ENCODE data around the gene TSHR. TPM values are rescaled to one million over a fixed set of nuclear protein-coding genes. Genes with fewer than 3 reads are reported as not detected.
A peak's percentile ranks its signal among the peaks of the same experiment; 100 is the strongest.
"Not testable (repeated sequence)": the region's sequence is repeated elsewhere in the genome, so short reads cannot be mapped to it uniquely, and the experiment has no call there.

The TSHR gene
- total RNA-seq, 3 donors from 2014 or later, result 0.24 to 0.47 TPM; not detected in 1

DNA sequence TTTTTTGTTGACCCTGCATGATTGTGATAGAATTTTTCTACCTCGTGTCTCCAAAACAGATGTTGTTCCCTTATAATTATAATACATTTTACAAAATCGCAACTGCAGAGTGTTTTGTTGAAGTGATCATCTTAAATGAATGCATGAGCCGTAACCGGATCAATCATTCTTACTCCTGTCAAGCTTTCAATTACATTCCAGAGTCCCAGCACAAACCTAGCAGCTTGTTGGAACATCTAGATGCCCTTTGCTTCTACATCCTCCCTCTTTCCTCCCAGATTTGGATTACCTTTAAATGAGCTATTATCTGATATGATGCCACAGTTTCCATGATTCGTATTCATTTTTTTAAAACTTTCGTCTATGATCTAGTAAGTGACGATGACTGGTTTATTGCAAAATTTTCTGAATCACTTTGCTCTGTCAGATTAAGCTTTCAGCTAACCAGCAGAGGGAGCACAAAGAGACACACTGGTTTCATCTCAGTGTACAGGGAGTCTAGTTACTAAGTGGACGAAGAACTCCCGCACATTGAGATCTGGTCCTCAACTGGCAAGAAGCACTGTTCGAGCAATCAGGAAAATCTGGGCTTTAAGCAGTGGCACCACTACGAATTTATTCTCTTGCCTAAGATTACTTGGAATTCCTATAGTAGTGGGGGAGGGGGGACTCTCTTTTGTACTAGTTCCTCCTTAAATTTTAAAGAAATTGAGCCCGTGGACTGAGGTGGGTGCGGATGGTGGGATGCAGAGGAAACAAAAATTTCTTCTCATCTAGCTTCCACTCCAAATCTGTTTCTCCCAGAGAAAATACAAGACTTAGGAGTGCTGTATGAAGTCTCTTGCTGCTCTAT lies 40.9 kb downstream of the TSHR start:
- ATAC-seq, result peak; percentile 95 to 96
- Mint-ChIP-seq H3K4me3 (no peak overlapping the region), H3K36me3 (ENCODE audit: insufficient read depth) (no peaks in the 10 kb centered on the region), H3K4me1 (ENCODE audit: low read depth) (peaks cover 5% of the 10 kb centered on the region), H3K9me3 (no peaks in the 10 kb centered on the region), H3K27me3 (ENCODE audit: low read depth) (peaks cover 28% of the 10 kb centered on the region)
- DNase-seq, result no peak

DNA sequence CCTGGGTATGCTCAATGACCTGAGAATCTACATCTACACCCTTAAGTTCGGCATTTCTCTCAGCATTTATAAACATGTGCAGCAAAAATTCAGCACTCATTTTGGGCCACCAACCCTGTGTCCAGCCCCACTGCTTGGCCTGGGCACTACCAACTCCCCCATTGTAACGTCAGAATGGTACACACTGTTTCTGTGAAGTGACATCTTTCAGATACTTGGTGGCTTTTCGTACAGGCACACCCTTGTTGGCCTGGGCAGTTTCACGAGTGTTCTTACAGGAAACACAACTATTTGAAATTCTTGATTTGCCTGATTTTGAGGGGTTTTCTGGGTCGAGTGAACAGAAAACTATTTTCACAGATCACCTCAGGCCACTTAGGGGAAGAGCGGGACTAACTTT lies 46.0 kb downstream of the TSHR start:
- Mint-ChIP-seq H3K27me3 (ENCODE audit: low read depth) (peaks cover 20% of the 10 kb centered on the region), H3K36me3 (ENCODE audit: insufficient read depth) (no peaks in the 10 kb centered on the region), H3K4me3 (no peak overlapping the region), H3K9me3 (no peaks in the 10 kb centered on the region), H3K4me1 (ENCODE audit: low read depth) (peaks cover 1% of the 10 kb centered on the region)
- DNase-seq, result no peak
- ATAC-seq, result no peak

DNA sequence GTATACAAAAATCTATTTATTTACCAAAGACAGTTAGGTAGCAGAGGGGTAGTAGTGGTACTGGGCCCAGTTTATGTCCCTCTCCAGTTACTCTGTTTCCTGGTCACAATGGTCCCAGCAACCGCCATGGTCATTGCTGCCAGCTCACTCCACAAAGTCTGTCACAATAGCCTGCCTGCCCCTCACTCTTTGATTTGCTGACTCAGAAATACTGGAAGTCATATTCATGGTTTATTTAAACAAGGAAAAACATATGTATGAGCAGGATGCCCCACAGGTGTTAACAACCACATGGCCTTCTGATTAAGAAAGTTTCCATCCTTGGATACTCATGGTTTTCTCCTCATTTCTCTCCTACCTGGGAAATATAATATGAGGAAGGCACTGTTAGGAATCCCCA lies 49.2 kb downstream of the TSHR start:
- H3K27me3 Mint-ChIP-seq (ENCODE audit: low read depth), result peaks cover 8% of the 10 kb centered on the region
- ATAC-seq, result no peak
- no peaks in the 10 kb centered on the region for H3K4me1 Mint-ChIP-seq (ENCODE audit: low read depth)
- no peak overlapping the region for H3K4me3 Mint-ChIP-seq
- H3K9me3 Mint-ChIP-seq, result no peaks in the 10 kb centered on the region
- no peaks in the 10 kb centered on the region for H3K36me3 Mint-ChIP-seq (ENCODE audit: insufficient read depth)
- DNase-seq, result no peak

DNA sequence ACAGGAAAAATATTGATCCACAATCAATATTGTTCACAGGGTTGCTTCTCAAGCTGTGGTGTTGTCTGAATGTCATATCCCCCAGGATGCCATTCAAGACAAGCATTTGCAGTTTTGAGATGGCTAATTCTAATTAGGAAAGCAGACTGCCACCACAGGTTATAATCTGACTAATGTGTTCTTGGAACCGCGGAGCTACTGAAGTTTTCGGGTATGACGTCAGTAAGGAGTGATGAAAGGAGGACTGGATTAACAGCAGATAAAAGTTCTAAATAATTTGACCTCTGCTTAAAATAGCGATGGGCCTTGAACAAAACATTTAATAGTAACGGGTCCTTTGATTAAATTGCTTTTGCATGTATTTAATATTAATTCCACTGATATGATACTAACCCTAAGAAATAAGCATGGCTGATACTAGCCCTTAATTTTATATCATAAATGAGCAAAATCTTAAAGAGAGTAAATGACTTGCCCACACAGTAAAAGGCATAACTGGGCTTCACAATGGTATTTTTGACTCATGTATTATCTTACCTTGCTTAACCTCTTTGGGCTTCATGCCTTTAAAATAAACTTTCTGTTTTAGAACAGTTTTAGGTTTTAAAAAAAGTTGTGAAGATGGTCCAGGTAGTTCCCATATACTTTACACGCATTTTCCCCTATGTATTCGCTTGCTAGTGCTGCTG lies 50.3 kb downstream of the TSHR start:
- no peak for DNase-seq
- H3K4me1 Mint-ChIP-seq (ENCODE audit: low read depth), result no peaks in the 10 kb centered on the region
- no peaks in the 10 kb centered on the region for H3K36me3 Mint-ChIP-seq (ENCODE audit: insufficient read depth)
- no peak overlapping the region for H3K4me3 Mint-ChIP-seq
- H3K9me3 Mint-ChIP-seq, result no peaks in the 10 kb centered on the region
- peaks cover 6% of the 10 kb centered on the region for H3K27me3 Mint-ChIP-seq (ENCODE audit: low read depth)
- ATAC-seq, result no peak

DNA sequence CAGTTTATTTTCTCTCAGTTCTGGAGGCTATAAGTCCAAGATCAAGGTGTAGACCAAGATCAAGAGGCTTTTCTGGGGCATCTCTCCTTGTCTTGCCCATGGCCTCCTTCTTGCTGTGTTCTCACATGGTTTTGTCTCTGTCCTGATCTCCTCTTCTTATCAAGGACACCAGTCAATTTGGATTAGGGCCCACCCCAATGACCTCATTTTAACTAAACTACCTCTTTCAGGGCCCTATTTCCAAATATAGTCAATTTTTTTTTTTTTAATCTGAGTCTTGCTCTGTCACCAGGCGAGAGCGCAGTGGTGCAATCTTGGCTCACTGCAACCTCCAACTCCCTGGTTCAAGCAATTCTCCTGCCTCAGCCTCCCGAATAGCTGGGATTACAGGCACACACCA lies 50.8 kb downstream of the TSHR start:
- Mint-ChIP-seq H3K4me3 (no peak overlapping the region), H3K27me3 (ENCODE audit: low read depth) (peaks cover 4% of the 10 kb centered on the region), H3K9me3 (no peaks in the 10 kb centered on the region), H3K4me1 (ENCODE audit: low read depth) (no peaks in the 10 kb centered on the region), H3K36me3 (ENCODE audit: insufficient read depth) (no peaks in the 10 kb centered on the region)
- no peak for DNase-seq
- ATAC-seq, result no peak

DNA sequence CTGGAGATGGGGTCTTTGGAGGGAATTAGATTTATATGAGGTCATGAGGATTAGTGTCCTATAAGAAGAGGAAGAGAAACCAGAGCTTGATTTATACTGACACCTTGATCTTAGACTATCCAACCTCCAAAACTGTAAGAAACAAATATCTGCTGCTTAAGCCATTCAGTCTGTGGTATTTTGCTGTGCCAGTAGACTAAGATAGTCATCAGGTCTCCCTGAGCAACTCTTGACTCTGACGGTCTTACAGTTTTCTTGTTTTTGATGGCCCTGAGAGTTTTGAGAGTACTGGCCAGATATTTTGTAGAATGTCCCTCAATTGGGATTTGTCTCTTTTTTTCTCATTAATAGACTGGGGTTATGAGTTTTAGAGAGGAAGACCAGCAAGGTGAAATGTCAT lies 51.7 kb downstream of the TSHR start:
- Mint-ChIP-seq H3K36me3 (ENCODE audit: insufficient read depth) (no peaks in the 10 kb centered on the region), H3K27me3 (ENCODE audit: low read depth) (peaks cover 4% of the 10 kb centered on the region), H3K4me1 (ENCODE audit: low read depth) (no peaks in the 10 kb centered on the region), H3K9me3 (no peaks in the 10 kb centered on the region), H3K4me3 (no peak overlapping the region)
- DNase-seq (no peak), ATAC-seq (no peak)

DNA sequence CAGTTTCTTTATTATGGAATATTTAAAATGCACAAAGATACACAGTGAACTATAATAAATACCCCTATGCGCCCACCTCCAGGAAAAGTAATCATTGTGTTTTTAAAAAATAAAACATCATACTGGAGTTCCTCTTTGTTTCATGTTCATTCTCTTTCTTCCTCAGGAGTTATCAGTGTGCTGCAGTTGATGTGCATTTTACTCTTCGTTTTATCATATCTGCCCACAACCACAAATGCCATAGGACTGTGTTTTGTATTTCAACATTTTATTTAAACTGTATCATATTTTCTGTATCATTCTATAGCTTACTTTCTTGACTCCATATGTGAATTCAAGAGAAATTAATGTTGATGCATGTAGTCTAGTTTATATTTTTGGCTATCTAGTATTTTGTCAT lies 53.9 kb downstream of the TSHR start:
- DNase-seq (no peak), ATAC-seq (no peak)
- Mint-ChIP-seq H3K9me3 (no peaks in the 10 kb centered on the region), H3K4me3 (no peak overlapping the region), H3K4me1 (ENCODE audit: low read depth) (no peaks in the 10 kb centered on the region), H3K27me3 (ENCODE audit: low read depth) (peaks cover 3% of the 10 kb centered on the region), H3K36me3 (ENCODE audit: insufficient read depth) (no peaks in the 10 kb centered on the region)

DNA sequence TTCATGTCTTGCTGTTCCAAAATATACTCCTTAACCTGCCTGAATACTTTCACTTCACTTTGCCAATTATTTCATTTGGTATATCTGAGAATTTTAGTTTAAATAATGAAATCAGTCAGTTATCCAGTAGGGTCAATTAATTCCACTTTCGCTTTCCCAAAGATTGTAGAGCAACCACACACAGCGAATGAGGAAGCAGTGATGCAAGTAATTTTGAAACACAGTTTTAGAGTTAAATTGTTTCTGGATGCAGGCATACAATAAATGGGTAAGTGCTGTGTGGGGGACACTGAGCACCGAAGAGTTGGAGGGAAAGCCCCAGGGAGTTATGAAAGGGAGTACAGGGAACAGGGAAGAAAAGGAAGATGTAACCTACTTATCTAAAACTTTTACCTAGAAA lies 62.8 kb downstream of the TSHR start:
- Mint-ChIP-seq H3K27me3 (ENCODE audit: low read depth) (peaks cover 21% of the 10 kb centered on the region), H3K4me1 (ENCODE audit: low read depth) (no peaks in the 10 kb centered on the region), H3K36me3 (ENCODE audit: insufficient read depth) (no peaks in the 10 kb centered on the region), H3K9me3 (no peaks in the 10 kb centered on the region), H3K4me3 (no peak overlapping the region)
- DNase-seq (no peak), ATAC-seq (no peak)

DNA sequence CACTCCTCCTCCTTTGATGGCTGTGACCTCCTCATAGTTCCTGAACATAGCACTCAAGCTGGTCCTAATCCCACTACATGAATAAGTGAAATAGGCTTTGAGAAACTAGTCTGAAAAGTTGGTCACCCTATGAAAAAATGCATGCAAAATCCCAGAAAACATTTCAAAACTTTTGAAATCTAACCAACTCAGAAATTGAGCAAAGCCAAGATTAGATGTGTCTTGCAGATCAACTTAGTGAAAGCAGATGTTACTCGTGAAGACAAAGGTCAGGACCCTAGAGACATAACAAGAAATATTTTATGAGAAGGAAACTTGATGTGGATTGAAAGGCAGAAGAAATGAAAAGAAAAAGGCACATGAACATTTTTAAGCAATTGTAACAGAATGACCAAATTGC lies 63.3 kb downstream of the TSHR start:
- no peaks in the 10 kb centered on the region for H3K9me3 Mint-ChIP-seq
- ATAC-seq (no peak), DNase-seq (no peak)
- H3K4me3 Mint-ChIP-seq, result no peak overlapping the region
- peaks cover 21% of the 10 kb centered on the region for H3K27me3 Mint-ChIP-seq (ENCODE audit: low read depth)
- H3K4me1 Mint-ChIP-seq (ENCODE audit: low read depth), result no peaks in the 10 kb centered on the region
- H3K36me3 Mint-ChIP-seq (ENCODE audit: insufficient read depth), result no peaks in the 10 kb centered on the region

DNA sequence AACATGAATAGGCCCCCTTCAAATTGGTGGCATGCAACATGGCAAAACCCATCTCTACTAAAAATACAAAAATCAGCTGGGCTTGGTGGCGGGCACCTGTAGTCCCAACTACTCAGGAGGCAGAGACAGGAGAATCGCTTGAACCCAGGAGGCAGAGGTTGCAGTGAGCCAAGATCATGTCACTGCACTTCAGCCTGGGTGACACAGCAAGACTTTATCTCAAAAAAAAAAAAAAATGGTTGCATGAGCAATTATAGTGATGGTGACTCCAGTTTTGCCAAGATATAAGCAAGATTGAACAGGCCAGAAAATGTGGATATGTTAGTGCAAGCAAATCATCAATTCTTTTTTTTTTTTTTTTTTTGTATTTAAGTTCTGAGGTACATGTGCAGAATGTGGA lies 63.7 kb downstream of the TSHR start:
- H3K4me1 Mint-ChIP-seq (ENCODE audit: low read depth); ATAC-seq; DNase-seq; H3K9me3 Mint-ChIP-seq; H3K36me3 Mint-ChIP-seq (ENCODE audit: insufficient read depth); H3K4me3 Mint-ChIP-seq: not testable (repeated sequence)
- peaks cover 21% of the 10 kb centered on the region for H3K27me3 Mint-ChIP-seq (ENCODE audit: low read depth)

DNA sequence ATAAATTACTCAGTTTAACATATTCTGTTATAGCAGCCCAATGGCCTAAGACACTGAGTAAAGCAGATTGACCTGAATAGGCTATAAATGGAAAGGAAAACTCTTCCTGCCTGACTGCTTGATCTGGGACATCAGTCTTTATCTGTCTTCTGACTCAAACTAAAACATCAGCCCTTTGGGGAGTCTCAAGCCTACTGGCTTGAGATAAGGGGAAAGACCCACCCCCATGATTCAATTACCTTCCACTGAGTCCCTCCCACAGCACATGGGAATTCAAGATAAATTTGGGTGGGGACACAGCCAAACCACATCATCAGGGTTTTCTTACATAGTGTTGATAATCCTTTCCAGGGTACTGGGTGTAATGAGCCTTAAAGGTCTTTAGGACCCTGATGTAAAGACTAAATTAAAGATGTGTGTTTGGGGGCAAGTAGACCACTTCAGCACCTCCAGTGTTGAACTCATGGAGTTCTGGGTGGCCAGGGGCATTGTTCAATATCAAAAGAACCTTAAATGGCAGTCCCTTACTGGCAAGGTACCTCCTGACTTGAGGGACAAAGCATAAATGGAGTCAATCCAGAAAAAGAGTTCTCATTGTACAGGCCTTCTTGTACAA lies 67.8 kb downstream of the TSHR start:
- peaks cover 12% of the 10 kb centered on the region for H3K27me3 Mint-ChIP-seq (ENCODE audit: low read depth)
- no peak overlapping the region for H3K4me3 Mint-ChIP-seq
- no peaks in the 10 kb centered on the region for H3K4me1 Mint-ChIP-seq (ENCODE audit: low read depth)

DNA sequence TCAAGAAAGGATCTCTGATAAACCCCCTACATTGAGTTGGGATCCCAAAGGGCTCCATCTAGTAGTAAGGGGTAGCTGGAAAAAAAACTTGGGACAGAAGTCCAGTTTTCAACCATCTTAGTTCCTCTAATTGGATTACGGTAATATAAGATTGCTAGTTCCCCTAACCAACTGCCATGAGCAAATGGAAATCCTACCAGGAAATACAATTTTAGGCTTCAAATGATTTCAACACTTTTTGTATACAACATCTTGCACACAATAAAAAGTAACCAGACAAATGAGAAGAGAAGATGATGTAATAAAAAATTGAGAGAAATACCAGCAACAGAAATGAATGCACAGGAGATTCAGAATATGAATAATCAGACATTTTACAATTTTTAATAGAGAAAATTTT lies 73.0 kb downstream of the TSHR start:
- no peaks in the 10 kb centered on the region for H3K36me3 Mint-ChIP-seq (ENCODE audit: insufficient read depth)
- DNase-seq (no peak), ATAC-seq (no peak)
- peaks cover 16% of the 10 kb centered on the region for H3K27me3 Mint-ChIP-seq (ENCODE audit: low read depth)
- H3K4me1 Mint-ChIP-seq (ENCODE audit: low read depth), result no peaks in the 10 kb centered on the region
- H3K9me3 Mint-ChIP-seq, result no peaks in the 10 kb centered on the region
- H3K4me3 Mint-ChIP-seq, result no peak overlapping the region

More for the DNA sequence above, 67.8 kb downstream of the TSHR start:
- H3K9me3 Mint-ChIP-seq, result no peaks in the 10 kb centered on the region
- no peak for ATAC-seq
- no peak for DNase-seq
- no peaks in the 10 kb centered on the region for H3K36me3 Mint-ChIP-seq (ENCODE audit: insufficient read depth)

DNA sequence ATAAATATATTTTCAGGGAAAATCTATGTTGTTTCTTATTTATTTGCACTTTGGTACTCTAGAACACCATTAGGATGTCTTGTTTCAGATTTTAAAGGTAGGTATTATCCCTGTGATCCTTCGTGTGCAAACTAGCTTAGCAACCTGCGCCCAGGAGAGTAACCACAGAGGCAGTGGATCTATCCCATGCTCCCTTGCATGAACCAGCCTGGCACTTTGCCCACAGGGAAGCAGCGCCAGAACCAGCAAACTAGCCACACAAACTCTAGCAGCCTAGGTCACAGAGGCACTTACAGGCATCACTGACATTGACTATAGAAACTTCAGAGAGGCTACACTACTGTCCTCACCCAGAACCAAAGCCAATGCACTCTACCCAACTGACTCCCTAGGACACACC lies 76.1 kb downstream of the TSHR start:
- Mint-ChIP-seq H3K4me1 (ENCODE audit: low read depth) (no peaks in the 10 kb centered on the region), H3K9me3 (peaks cover 8% of the 10 kb centered on the region), H3K36me3 (ENCODE audit: insufficient read depth) (no peaks in the 10 kb centered on the region), H3K27me3 (ENCODE audit: low read depth) (peaks cover 11% of the 10 kb centered on the region), H3K4me3 (no peak overlapping the region)
- ATAC-seq (no peak), DNase-seq (no peak)

DNA sequence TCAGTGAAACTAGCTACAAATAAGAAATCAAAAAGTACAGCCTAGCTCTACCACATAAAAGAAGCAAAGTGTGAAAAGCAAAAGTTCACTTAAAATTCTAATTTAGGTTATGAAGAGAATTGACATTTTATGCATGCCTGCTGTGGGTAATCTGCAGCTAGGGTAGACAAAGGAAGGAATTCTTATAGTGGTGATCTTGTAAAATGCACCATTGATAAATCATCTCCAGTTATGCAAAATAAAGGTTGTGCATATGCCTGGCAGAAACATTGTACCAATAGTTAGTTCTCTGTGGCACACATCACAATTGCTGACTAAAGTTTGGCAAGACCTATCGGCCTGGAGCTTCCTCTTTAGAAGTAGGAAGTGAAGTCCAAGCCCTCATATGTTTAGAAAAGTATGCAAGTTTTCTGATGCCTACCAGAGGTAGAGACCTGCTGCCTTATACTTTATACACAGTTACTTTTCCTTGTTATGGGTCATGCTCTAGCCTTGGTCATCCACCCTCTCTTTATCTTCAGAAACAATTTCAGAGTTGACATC lies 78.3 kb downstream of the TSHR start:
- Mint-ChIP-seq H3K27me3 (ENCODE audit: low read depth) (peaks cover 17% of the 10 kb centered on the region), H3K4me3 (no peak overlapping the region), H3K36me3 (ENCODE audit: insufficient read depth) (no peaks in the 10 kb centered on the region), H3K4me1 (ENCODE audit: low read depth) (no peaks in the 10 kb centered on the region), H3K9me3 (peaks cover 10% of the 10 kb centered on the region)
- ATAC-seq, result no peak
- DNase-seq, result no peak
